Measurements from ENCODE around the gene CEP164. TPM values are rescaled to one million over a fixed set of nuclear protein-coding genes. Genes with fewer than 3 reads are reported as not detected.

Gene CEP164
- polyA plus RNA-seq, 3 donors, result 4.3 to 32.1 (median 8.0) TPM

DNA sequence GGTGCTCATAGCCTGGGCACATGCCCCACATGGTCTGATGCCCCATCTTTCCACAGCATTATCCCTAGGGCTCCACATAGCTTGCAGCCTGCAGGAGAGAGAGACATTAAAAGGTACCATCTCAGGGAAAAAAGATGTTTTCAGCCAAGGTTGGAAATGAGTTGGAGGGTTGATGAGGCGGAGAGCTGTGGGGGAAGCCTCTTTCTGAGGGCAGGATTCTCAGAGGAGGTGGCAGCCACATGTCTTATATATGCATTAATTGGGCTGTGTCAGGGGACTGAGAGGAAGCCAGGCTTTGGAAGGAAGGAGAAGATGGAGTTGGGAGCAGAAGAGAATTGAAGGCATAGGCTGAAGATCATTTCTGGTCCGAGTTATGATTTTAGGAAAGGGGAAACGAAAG, 57.8 kb downstream of the CEP164 start:
- H3K9me3 Mint-ChIP-seq, result no peaks in the 10 kb centered on the region
- Histone ChIP-seq H3K4me3 (replicated peaks in 1 of 3; ENCODE audit: low read depth in 2 of 3, low read length in 3 of 3) (no peak overlapping the region), H3K27ac (ENCODE audit: low read depth in 1 of 2, low read length in 2 of 2) (no peak overlapping the region), H3K9me3 (replicated peaks in 1 of 2; ENCODE audit: control insufficient read depth in 1 of 2, insufficient read depth in 1 of 2, low read length in 2 of 2) (no peaks in the 10 kb centered on the region), H3K36me3 (replicated peaks in 1 of 2; ENCODE audit: control insufficient read depth in 1 of 2, insufficient read depth in 2 of 2, low read length in 2 of 2) (peaks cover 60 to 93% of the 10 kb centered on the region in 2 donors), H2AFZ (ENCODE audit: insufficient read depth, low read depth, low read length, poor library complexity, severe bottlenecking) (no peak overlapping the region), H3K27me3 (ENCODE audit: control insufficient read depth in 2 of 2, insufficient read depth in 2 of 2, low read length in 2 of 2) (no peaks in the 10 kb centered on the region), H4K20me1 (ENCODE audit: insufficient read depth, low read length) (no peaks in the 10 kb centered on the region), H3K4me2 (replicated peaks; ENCODE audit: extremely low read depth, low read length, poor library complexity, severe bottlenecking) (no peak overlapping the region), H3K79me2 (ENCODE audit: insufficient read depth, low read length) (no peaks in the 10 kb centered on the region), H3K9ac (ENCODE audit: insufficient read depth, low read length, poor library complexity, severe bottlenecking) (no peak overlapping the region), H3K4me1 (ENCODE audit: control insufficient read depth in 1 of 2, insufficient read depth in 2 of 2, low read length in 2 of 2) (no peaks in the 10 kb centered on the region)
- no peak overlapping the region for H3K27ac Mint-ChIP-seq
- no peaks in the 10 kb centered on the region for H3K4me1 Mint-ChIP-seq
- intact Hi-C loops (cut with micrococcal nuclease), result no loop called here
- no peak for DNase-seq
- H3K27me3 Mint-ChIP-seq (ENCODE audit: low read depth in 3 of 3), result no peaks in the 10 kb centered on the region
- TF ChIP-seq, protein P1, sequence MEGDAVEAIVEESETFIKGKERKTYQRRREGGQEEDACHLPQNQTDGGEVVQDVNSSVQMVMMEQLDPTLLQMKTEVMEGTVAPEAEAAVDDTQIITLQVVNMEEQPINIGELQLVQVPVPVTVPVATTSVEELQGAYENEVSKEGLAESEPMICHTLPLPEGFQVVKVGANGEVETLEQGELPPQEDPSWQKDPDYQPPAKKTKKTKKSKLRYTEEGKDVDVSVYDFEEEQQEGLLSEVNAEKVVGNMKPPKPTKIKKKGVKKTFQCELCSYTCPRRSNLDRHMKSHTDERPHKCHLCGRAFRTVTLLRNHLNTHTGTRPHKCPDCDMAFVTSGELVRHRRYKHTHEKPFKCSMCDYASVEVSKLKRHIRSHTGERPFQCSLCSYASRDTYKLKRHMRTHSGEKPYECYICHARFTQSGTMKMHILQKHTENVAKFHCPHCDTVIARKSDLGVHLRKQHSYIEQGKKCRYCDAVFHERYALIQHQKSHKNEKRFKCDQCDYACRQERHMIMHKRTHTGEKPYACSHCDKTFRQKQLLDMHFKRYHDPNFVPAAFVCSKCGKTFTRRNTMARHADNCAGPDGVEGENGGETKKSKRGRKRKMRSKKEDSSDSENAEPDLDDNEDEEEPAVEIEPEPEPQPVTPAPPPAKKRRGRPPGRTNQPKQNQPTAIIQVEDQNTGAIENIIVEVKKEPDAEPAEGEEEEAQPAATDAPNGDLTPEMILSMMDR (IDR thresholded peaks at IDR 0.05), result no peak
- H3K36me3 Mint-ChIP-seq, result peaks cover 81 to 92% of the 10 kb centered on the region in 2 donors
- no peak overlapping the region for H3K4me3 Mint-ChIP-seq
- 100% methylated on average over 1 of the region's 3 CpGs for WGBS (ENCODE audit: insufficient coverage)

GRCh38 chr11:117385906-117386305, 58.3 kb downstream of the CEP164 start:
- no peak for DNase-seq
- Histone ChIP-seq H3K36me3 (replicated peaks in 1 of 2; ENCODE audit: control insufficient read depth in 1 of 2, insufficient read depth in 2 of 2, low read length in 2 of 2) (peaks cover 59 to 93% of the 10 kb centered on the region in 2 donors), H3K4me1 (ENCODE audit: control insufficient read depth in 1 of 2, insufficient read depth in 2 of 2, low read length in 2 of 2) (no peaks in the 10 kb centered on the region), H3K4me2 (replicated peaks; ENCODE audit: extremely low read depth, low read length, poor library complexity, severe bottlenecking) (no peak overlapping the region), H3K9me3 (replicated peaks in 1 of 2; ENCODE audit: control insufficient read depth in 1 of 2, insufficient read depth in 1 of 2, low read length in 2 of 2) (no peaks in the 10 kb centered on the region), H3K27me3 (ENCODE audit: control insufficient read depth in 2 of 2, insufficient read depth in 2 of 2, low read length in 2 of 2) (no peaks in the 10 kb centered on the region), H3K9ac (ENCODE audit: insufficient read depth, low read length, poor library complexity, severe bottlenecking) (no peak overlapping the region), H2AFZ (ENCODE audit: insufficient read depth, low read depth, low read length, poor library complexity, severe bottlenecking) (no peak overlapping the region), H3K4me3 (replicated peaks in 1 of 3; ENCODE audit: low read depth in 2 of 3, low read length in 3 of 3) (no peak overlapping the region), H4K20me1 (ENCODE audit: insufficient read depth, low read length) (no peaks in the 10 kb centered on the region), H3K27ac (ENCODE audit: low read depth in 1 of 2, low read length in 2 of 2) (no peak overlapping the region), H3K79me2 (ENCODE audit: insufficient read depth, low read length) (no peaks in the 10 kb centered on the region)
- H3K9me3 Mint-ChIP-seq, result no peaks in the 10 kb centered on the region
- WGBS (ENCODE audit: insufficient coverage), result 99% methylated on average over 6 of the region's 9 CpGs
- no peaks in the 10 kb centered on the region for H3K4me1 Mint-ChIP-seq
- no peaks in the 10 kb centered on the region for H3K27me3 Mint-ChIP-seq (ENCODE audit: low read depth in 3 of 3)
- intact Hi-C loops (cut with micrococcal nuclease), result no loop called here
- peaks cover 81 to 92% of the 10 kb centered on the region in 2 donors for H3K36me3 Mint-ChIP-seq
- no peak overlapping the region for H3K4me3 Mint-ChIP-seq
- TF ChIP-seq, protein P1 (IDR thresholded peaks at IDR 0.05), result no peak
- no peak overlapping the region for H3K27ac Mint-ChIP-seq
